B cell (primary cell): ENCODE measurements around the gene HMGN3. TPM values are rescaled to one million over a fixed set of nuclear protein-coding genes. Genes with fewer than 3 reads are reported as not detected.

Source experiments
- ATAC-seq: fragments of 200-7000 bp; cut with Tn5 transposase; one replicate; pipeline ENCODE4 v1.10.0; 2021; ENCODE audit warnings: low read depth, mild to moderate bottlenecking, moderate number of reproducible peaks, moderate library complexity
- CTCF ChIA-PET: fragments of 350-600 bp; sonication (Branson Sonifier 250); formaldehyde crosslinking; loops from one replicate; lab custom pipeline; 2021; ENCODE audit warnings: antibody characterized with exemption, inconsistent platforms; lab: Charles Lee
- POLR2A ChIA-PET: fragments of 350-600 bp; sonication (Branson Sonifier 250); formaldehyde crosslinking; loops from one replicate; lab custom pipeline; 2021; ENCODE audit warnings: antibody characterized with exemption; lab: Charles Lee
- DNase-seq: peaks from one replicate; pipeline ENCODE4 v3.0.0; 2013
- H2AFZ ChIP-seq: 2 replicates; pipeline ENCODE4 v1.6.1; 2012; ENCODE audit warnings: mild to moderate bottlenecking, low read depth, low read length; ENCODE audit not compliant: insufficient read depth, poor library complexity, severe bottlenecking
- H3K27ac ChIP-seq, 2 donors: 1 replicate in 1 of 2; 2 replicates in 1 of 2; pipeline ENCODE4 v1.5.1; 2012 to 2013; ENCODE audit warnings: low read length in 2 of 2, mild to moderate bottlenecking in 2 of 2, moderate library complexity in 1 of 2
- H3K27me3 ChIP-seq, 4 experiments: fragments of 200-600 bp in 1 of 4; sonication (generic) in 1 of 4; replicated peaks in 1 of 4; 1 replicate in 2 of 4; 2 replicates in 2 of 4; pipeline versions ENCODE4 v1.6.1 to v1.7.0; 2013 to 2016; ENCODE audit warnings: low read length in 3 of 4, mild to moderate bottlenecking in 2 of 4, mixed read lengths in 1 of 4, moderate library complexity in 1 of 4; ENCODE audit not compliant: insufficient read depth in 4 of 4, control insufficient read depth in 3 of 4; ENCODE audit errors: control extremely low read depth in 1 of 4
- H3K36me3 ChIP-seq, 2 experiments: replicated peaks in 1 of 2; 1 replicate in 1 of 2; 2 replicates in 1 of 2; pipeline versions ENCODE4 v1.6.1 to v1.7.1; 2013; ENCODE audit warnings: low read length in 1 of 2; ENCODE audit not compliant: insufficient read depth in 2 of 2, control insufficient read depth in 1 of 2; ENCODE audit errors: control extremely low read depth in 1 of 2, extremely low read depth in 1 of 2
- H3K4me1 ChIP-seq, 2 donors: fragments of 200-600 bp in 1 of 2; sonication (generic) in 1 of 2; 1 replicate in 1 of 2; 2 replicates in 1 of 2; pipeline versions ENCODE4 v1.5.1 to v1.6.1; 2013 to 2017; ENCODE audit warnings: low read length in 2 of 2; ENCODE audit not compliant: control insufficient read depth in 2 of 2, insufficient read depth in 2 of 2
- H3K4me2 ChIP-seq: replicated peaks from 2 replicates; pipeline ENCODE3; 2012; ENCODE audit warnings: mild to moderate bottlenecking, low read depth, low read length; ENCODE audit not compliant: poor library complexity, severe bottlenecking
- H3K4me3 ChIP-seq, 5 experiments: fragments of 200-600 bp in 1 of 5; sonication (generic) in 1 of 5; 1 replicate in 3 of 5; 2 replicates in 2 of 5; pipeline versions ENCODE4 v1.5.1 to v1.7.0; 2011 to 2016; ENCODE audit warnings: low read length in 4 of 5, mild to moderate bottlenecking in 4 of 5, low read depth in 2 of 5, control low read depth in 1 of 5, moderate library complexity in 1 of 5; ENCODE audit not compliant: insufficient read depth in 1 of 5; ENCODE audit errors: control extremely low read depth in 1 of 5, extremely low read depth in 1 of 5
- H3K79me2 ChIP-seq: fragments of 200-600 bp; sonication (generic); one replicate; pipeline ENCODE4 v1.6.0; 2016; ENCODE audit warnings: low read length; ENCODE audit not compliant: control insufficient read depth, insufficient read depth
- H3K9ac ChIP-seq: fragments of 200-600 bp; sonication (generic); 2 replicates; pipeline ENCODE4 v1.6.1; 2017; ENCODE audit warnings: mild to moderate bottlenecking, low read length, moderate library complexity
- H3K9me3 ChIP-seq, 3 donors: one replicate each; pipeline versions ENCODE4 v1.6.1 to v1.7.1; 2013; ENCODE audit warnings: low read length in 2 of 3; ENCODE audit not compliant: control insufficient read depth in 2 of 3, insufficient read depth in 1 of 3; ENCODE audit errors: control extremely low read depth in 1 of 3
- H4K20me1 ChIP-seq: 2 replicates; pipeline ENCODE4 v1.6.0; 2012; ENCODE audit warnings: mild to moderate bottlenecking, low read length; ENCODE audit not compliant: insufficient read depth, control insufficient read depth, poor library complexity, severe bottlenecking
- H3K27ac Mint-ChIP-seq: one replicate; pipeline ENCODE4 v1.8.0; 2021; ENCODE audit warnings: mixed read lengths
- H3K27me3 Mint-ChIP-seq: one replicate; pipeline ENCODE4 v1.8.0; 2021; ENCODE audit warnings: mixed read lengths
- H3K4me1 Mint-ChIP-seq: one replicate; pipeline ENCODE4 v1.8.0; 2021; ENCODE audit warnings: mixed read lengths
- H3K4me3 Mint-ChIP-seq: one replicate; pipeline ENCODE4 v1.8.0; 2021; ENCODE audit warnings: mixed read lengths
- H3K9me3 Mint-ChIP-seq: one replicate; pipeline ENCODE4 v1.8.0; 2022; ENCODE audit warnings: mixed read lengths; ENCODE audit not compliant: insufficient read depth
- EZH2 ChIP-seq: IDR thresholded peaks from 2 replicates; pipeline ENCODE4 v1.6.1; 2012; ENCODE audit warnings: borderline replicate concordance, low read depth, mild to moderate bottlenecking, moderate library complexity, low read length; ENCODE audit not compliant: insufficient read depth, poor library complexity, severe bottlenecking
- WGBS: methylation state at CpG from one replicate; pipeline ENCODE4 v1.1.5; 2013; ENCODE audit warnings: missing lambda C conversion rate; ENCODE audit not compliant: insufficient coverage; 5-methylcytosine and 5-hydroxymethylcytosine counted together
- intact Hi-C: fragments of 100-400 bp; cut with micrococcal nuclease; formaldehyde crosslinking; loops from one replicate; pipeline ENCODE4 v1.10.0; 2022
- polyA plus RNA-seq: library from polyadenylated mRNA; depleted of rRNA; stranded (reverse); fragments of >200 nt; gene quantifications from 2 replicates; pipeline ENCODE4 v1.2.3, GENCODE V29; 2012
- total RNA-seq, 2 donors: library from RNA; stranded (reverse); fragments of 120-200 nt in 1 of 2; gene quantifications; 1 replicate in 1 of 2; 2 replicates in 1 of 2; pipeline versions ENCODE4 v1.2.3 to v1.2.4, GENCODE V29; 2013 to 2022
- TF ChIP-seq, protein P1 (sequence below): fragments of 200-600 bp; IDR thresholded peaks from one replicate; pipeline ENCODE4 v1.8.0; 2022; ENCODE audit warnings: antibody characterized with exemption, mild to moderate bottlenecking

HMGN3 gene
- total and polyA plus RNA-seq, 2 donors (not counting 1 experiment from before 2014, with no cell fraction given) = 40.1 to 44.3 TPM

DNA sequence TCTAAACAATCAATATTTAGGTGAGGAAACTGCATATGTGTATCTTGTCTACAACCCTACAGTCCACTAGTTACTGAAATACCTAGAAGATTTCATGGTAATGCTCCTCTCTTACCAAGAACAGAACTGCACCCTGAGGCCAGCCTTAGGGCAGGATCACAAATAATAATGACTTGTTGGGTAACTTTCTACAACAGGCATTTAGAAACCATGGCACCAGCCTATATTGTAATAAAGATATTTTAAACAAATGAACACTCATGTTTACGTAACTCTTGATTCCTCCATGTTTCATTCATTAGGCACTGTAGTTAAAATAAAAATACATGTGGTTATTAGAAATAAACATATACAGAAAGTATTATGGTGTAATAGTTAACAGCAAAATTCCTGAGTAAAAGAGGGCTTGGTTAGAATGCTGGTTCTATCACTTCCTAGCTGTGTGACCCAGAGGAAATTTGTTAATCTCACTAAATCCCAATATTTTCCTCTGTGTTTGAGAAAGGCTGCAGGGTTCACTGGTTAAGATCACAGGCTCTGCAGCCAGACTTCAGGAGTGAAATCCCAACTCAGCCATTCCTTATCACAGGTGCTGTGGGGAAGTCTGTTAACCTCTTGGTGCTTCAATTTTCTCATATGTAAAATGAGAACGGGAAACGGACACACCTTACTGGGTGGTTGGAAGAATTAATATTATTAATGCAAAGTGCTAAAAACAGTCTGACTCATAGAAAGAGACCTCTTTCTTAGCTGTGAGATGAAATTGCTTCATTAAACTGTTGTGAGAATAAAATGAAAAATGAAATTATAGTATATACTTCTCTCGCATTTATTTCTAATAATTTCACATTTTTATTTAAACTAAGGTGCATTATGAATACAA, 8.5 kb downstream of the HMGN3 start:
- Histone ChIP-seq H3K4me1 (no peaks in the 10 kb centered on the region), H3K79me2 (peaks cover 39% of the 10 kb centered on the region), H3K36me3 (peaks cover 0 to 3% of the 10 kb centered on the region in 2 experiments), H3K9ac (no peak overlapping the region), H3K4me3 (no peak overlapping the region), H3K27me3 (no peaks in the 10 kb centered on the region), H4K20me1 (peaks cover 12% of the 10 kb centered on the region), H3K9me3 (no peaks in the 10 kb centered on the region), H3K4me2 (no peak overlapping the region), H3K27ac (no peak overlapping the region), H2AFZ (no peak overlapping the region)
- ChIA-PET CTCF (no interaction called here), POLR2A (no interaction called here)
- DNase-seq = no peak
- no peak overlapping the region for H3K4me3 Mint-ChIP-seq
- no peak overlapping the region for H3K27ac Mint-ChIP-seq
- no peak for TF ChIP-seq EZH2
- TF ChIP-seq, protein P1, sequence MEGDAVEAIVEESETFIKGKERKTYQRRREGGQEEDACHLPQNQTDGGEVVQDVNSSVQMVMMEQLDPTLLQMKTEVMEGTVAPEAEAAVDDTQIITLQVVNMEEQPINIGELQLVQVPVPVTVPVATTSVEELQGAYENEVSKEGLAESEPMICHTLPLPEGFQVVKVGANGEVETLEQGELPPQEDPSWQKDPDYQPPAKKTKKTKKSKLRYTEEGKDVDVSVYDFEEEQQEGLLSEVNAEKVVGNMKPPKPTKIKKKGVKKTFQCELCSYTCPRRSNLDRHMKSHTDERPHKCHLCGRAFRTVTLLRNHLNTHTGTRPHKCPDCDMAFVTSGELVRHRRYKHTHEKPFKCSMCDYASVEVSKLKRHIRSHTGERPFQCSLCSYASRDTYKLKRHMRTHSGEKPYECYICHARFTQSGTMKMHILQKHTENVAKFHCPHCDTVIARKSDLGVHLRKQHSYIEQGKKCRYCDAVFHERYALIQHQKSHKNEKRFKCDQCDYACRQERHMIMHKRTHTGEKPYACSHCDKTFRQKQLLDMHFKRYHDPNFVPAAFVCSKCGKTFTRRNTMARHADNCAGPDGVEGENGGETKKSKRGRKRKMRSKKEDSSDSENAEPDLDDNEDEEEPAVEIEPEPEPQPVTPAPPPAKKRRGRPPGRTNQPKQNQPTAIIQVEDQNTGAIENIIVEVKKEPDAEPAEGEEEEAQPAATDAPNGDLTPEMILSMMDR = no peak
- no peak for ATAC-seq
- H3K4me1 Mint-ChIP-seq = no peaks in the 10 kb centered on the region
- no peaks in the 10 kb centered on the region for H3K9me3 Mint-ChIP-seq
- intact Hi-C loops = no loop called here
- WGBS = no CpG with 5 or more reads among the region's 4 CpGs
- no peaks in the 10 kb centered on the region for H3K27me3 Mint-ChIP-seq
